ENCODE data around the gene MTLN. TPM values are rescaled to one million over a fixed set of nuclear protein-coding genes. Genes with fewer than 3 reads are reported as not detected.
"Not testable (repeated sequence)": the region's sequence is repeated elsewhere in the genome, so short reads cannot be mapped to it uniquely, and the experiment has no call there.

Gene MTLN
- total RNA-seq, 2 experiments from 2014 or later = 75.9 to 78.8 TPM

- DNase-seq = no peak
- ChIA-PET CTCF (interaction anchor here (1.1 kb wide), 1 partner anchor 12 kb away, joined by 3 read pairs; the partner anchor contains the start of gene NPHP1), POLR2A (no interaction called here)
- H3K4me3 Mint-ChIP-seq = no peak overlapping the region
- no peak overlapping the region for H3K27ac Mint-ChIP-seq
- intact Hi-C loops (cut with micrococcal nuclease) = no loop called here
- peaks cover 47% of the 10 kb centered on the region for H3K27me3 Mint-ChIP-seq
- H3K9me3 Mint-ChIP-seq = peaks cover 8% of the 10 kb centered on the region
- no peaks in the 10 kb centered on the region for H3K4me1 Mint-ChIP-seq (ENCODE audit: low read depth)
- peaks cover 2% of the 10 kb centered on the region for H3K36me3 Mint-ChIP-seq
Measured at GRCh38 chr2:110216803-110217202, 4.5 kb upstream of the MTLN start.

DNA sequence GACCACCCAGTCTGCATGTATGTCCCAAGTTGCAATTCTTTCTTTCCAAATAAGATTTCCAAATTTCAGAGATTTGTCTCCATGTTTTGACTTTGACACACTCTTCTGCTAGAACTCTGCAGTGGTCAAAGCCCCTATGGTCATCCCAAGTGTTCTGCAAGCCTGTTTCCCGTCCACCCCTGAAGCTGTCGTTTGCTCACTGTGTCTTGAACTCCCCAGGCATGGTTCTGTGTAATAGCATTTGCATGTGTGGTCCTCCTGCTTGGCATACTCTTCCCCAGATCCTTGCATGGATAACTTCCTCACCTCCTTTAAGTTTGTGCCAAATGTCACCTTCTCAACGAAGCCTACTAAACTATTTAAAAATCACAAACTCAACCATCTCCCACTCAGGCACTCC lies 3.9 kb upstream of the MTLN start:
- POLR2A ChIA-PET = interaction anchor here (1.5 kb wide), 1 partner anchor 12 kb away, joined by 3 read pairs; the partner anchor contains the start of gene NPHP1
- CTCF ChIA-PET = no interaction called here
- Mint-ChIP-seq H3K27me3 (peaks cover 45% of the 10 kb centered on the region), H3K4me3 (no peak overlapping the region), H3K36me3 (peaks cover 6% of the 10 kb centered on the region), H3K27ac (no peak overlapping the region), H3K9me3 (peaks cover 8% of the 10 kb centered on the region), H3K4me1 (ENCODE audit: low read depth) (peaks cover 4% of the 10 kb centered on the region)
- DNase-seq = no peak
- intact Hi-C loops (cut with micrococcal nuclease) = no loop called here

GRCh38 chr2:110215566-110216158 lies 3.3 kb upstream of the MTLN start:
- peaks cover 8% of the 10 kb centered on the region for H3K9me3 Mint-ChIP-seq
- H3K36me3 Mint-ChIP-seq = peaks cover 6% of the 10 kb centered on the region
- peaks cover 7% of the 10 kb centered on the region for H3K4me1 Mint-ChIP-seq (ENCODE audit: low read depth)
- H3K4me3 Mint-ChIP-seq = no peak overlapping the region
- peaks cover 45% of the 10 kb centered on the region for H3K27me3 Mint-ChIP-seq
- no peak overlapping the region for H3K27ac Mint-ChIP-seq
- CTCF ChIA-PET = no interaction called here
- intact Hi-C loops (cut with micrococcal nuclease) = no loop called here
- DNase-seq = no peak
- POLR2A ChIA-PET = interaction anchor here (1.5 kb wide), 1 partner anchor 11 kb away, joined by 3 read pairs; the partner anchor contains the start of gene NPHP1

GRCh38 chr2:110215091-110215490 lies 2.7 kb upstream of the MTLN start:
- ChIA-PET POLR2A (interaction anchor here (1.5 kb wide), 1 partner anchor 11 kb away, joined by 3 read pairs; the partner anchor contains the start of gene NPHP1), CTCF (no interaction called here)
- intact Hi-C loops (cut with micrococcal nuclease) = no loop called here
- no peak for DNase-seq
- Mint-ChIP-seq H3K4me1 (ENCODE audit: low read depth) (peaks cover 10% of the 10 kb centered on the region), H3K4me3 (no peak overlapping the region), H3K27me3 (peaks cover 44% of the 10 kb centered on the region), H3K36me3 (peaks cover 9% of the 10 kb centered on the region), H3K27ac (no peak overlapping the region), H3K9me3 (peaks cover 8% of the 10 kb centered on the region)

GRCh38 chr2:110213522-110213921 lies 1.2 kb upstream of the MTLN start:
- peaks cover 21% of the 10 kb centered on the region for H3K36me3 Mint-ChIP-seq
- H3K27ac Mint-ChIP-seq; H3K9me3 Mint-ChIP-seq; intact Hi-C loops (cut with micrococcal nuclease); DNase-seq; CTCF ChIA-PET; POLR2A ChIA-PET; H3K4me3 Mint-ChIP-seq: not testable (repeated sequence)
- peaks cover 19% of the 10 kb centered on the region for H3K4me1 Mint-ChIP-seq (ENCODE audit: low read depth)
- H3K27me3 Mint-ChIP-seq = peaks cover 29% of the 10 kb centered on the region

DNA sequence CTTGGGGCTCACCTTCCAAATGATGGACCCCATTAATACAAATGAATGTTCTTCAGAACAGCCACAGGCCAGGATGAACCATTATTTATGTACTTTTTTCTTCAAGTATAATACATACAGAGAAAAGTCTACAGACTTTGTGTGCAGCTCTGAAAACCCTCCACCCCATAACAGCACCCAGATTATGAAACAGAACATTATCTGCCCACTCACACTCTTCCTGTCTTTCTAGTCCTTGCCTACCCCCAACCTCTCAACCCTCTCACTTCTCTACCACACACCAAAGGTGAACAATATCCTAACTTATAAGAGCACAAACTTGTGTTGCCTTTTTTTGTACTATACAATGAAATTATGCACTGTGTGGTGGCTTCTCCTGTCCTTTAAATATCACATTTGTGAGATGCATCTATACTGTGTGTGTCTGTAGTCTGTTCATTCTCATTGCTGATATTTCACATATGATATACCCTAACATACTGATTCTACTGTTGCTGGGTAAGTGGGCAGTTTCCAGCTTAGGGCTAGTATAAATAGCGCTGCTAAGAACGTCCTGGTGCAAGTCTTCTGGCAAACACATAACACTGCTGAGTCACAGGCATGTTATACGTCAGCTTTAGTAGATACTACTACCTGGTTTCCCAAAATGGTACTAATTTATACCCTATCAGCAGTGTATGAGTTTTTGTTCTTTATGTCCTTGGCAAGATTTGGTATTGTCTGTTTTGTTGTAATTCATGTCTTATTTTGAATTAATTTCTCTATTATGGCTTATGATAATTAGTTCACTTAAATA lies 6.5 kb downstream of the MTLN start:
- ChIA-PET POLR2A (no interaction called here), CTCF (no interaction called here)
- Mint-ChIP-seq H3K4me3 (peak overlapping the region; percentile 80), H3K9me3 (no peaks in the 10 kb centered on the region), H3K27ac (peak overlapping the region; percentile 10), H3K4me1 (ENCODE audit: low read depth) (peaks cover 33% of the 10 kb centered on the region), H3K36me3 (peaks cover 19% of the 10 kb centered on the region), H3K27me3 (no peaks in the 10 kb centered on the region)
- DNase-seq = no peak
- intact Hi-C loops (cut with micrococcal nuclease) = no loop called here

- ChIA-PET POLR2A (interaction anchor here (0.8 kb wide), 1 partner anchor 11 kb away, joined by 3 read pairs; no protein-coding TSS in a partner anchor), CTCF (interaction anchor here (1.3 kb wide), 1 partner anchor 12 kb away, joined by 3 read pairs; no protein-coding TSS in a partner anchor)
- Mint-ChIP-seq H3K4me3 (peak within 1 kb of the TSS; percentile 80), H3K27ac (peak within 1 kb of the TSS; percentile 30), H3K4me1 (ENCODE audit: low read depth) (peaks cover 26% of the 10 kb centered on the region), H3K27me3 (no peaks in the 10 kb centered on the region), H3K36me3 (peaks cover 13% of the 10 kb centered on the region), H3K9me3 (no peaks in the 10 kb centered on the region)
- DNase-seq = peak; percentile 90
- intact Hi-C loops (cut with micrococcal nuclease) = no loop called here
Measured at GRCh38 chr2:110204408-110205385, 7.7 kb downstream of the MTLN start, which contains the start of gene NPHP1. Gene NPHP1 (minus strand): TSS chr2:110205013. CDS start chr2:110204968, 45 bp downstream.

DNA sequence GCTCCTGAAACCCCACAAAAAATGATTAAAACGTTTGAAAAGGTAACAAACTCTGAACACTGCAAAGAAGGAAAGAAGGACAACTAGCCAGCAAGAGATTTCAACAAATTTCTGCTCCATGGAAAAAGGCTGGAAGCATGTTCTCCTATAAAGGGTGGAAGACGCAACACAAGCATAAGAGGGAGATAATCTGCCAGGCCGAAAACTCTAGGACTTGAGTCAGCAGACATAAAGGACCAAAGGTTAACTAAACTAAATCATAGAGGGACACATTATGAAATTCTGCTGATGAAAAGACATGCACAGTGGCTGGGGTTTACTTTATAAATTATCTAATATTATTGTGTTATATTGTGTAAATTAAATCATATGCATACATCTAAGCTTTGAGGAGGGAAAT lies 14.3 kb downstream of the MTLN start:
- H3K4me1 Mint-ChIP-seq (ENCODE audit: low read depth) = no peaks in the 10 kb centered on the region
- H3K27ac Mint-ChIP-seq = no peak overlapping the region
- no peak overlapping the region for H3K4me3 Mint-ChIP-seq
- no peak for DNase-seq
- intact Hi-C loops (cut with micrococcal nuclease) = no loop called here
- no peaks in the 10 kb centered on the region for H3K36me3 Mint-ChIP-seq
- peaks cover 4% of the 10 kb centered on the region for H3K27me3 Mint-ChIP-seq
- H3K9me3 Mint-ChIP-seq = no peaks in the 10 kb centered on the region
- ChIA-PET CTCF (no interaction called here), POLR2A (no interaction called here)

DNA sequence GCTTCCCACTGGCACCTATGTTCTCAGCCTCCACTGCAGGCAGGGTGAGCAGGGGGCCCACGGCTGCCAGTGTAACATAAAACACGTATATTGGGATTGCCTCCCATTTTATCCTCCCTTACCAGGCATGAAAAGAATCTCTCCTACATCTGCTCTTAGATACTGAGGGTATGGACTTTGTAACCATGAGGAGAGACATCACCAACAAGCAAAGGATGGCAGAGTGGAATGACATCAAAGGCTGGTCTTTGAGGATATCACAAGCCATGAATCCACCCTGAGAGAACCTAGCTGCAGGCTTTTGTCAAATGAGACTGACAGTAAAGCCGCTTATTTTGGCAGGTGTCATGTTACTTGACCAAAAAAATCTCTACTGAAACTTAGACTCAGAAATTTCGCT lies 14.9 kb downstream of the MTLN start:
- intact Hi-C loops (cut with micrococcal nuclease) = no loop called here
- POLR2A ChIA-PET = no interaction called here
- Mint-ChIP-seq H3K36me3 (no peaks in the 10 kb centered on the region), H3K4me3 (no peak overlapping the region), H3K27me3 (peaks cover 4% of the 10 kb centered on the region), H3K4me1 (ENCODE audit: low read depth) (no peaks in the 10 kb centered on the region), H3K9me3 (no peaks in the 10 kb centered on the region), H3K27ac (no peak overlapping the region)
- CTCF ChIA-PET = no interaction called here
- DNase-seq = no peak

DNA sequence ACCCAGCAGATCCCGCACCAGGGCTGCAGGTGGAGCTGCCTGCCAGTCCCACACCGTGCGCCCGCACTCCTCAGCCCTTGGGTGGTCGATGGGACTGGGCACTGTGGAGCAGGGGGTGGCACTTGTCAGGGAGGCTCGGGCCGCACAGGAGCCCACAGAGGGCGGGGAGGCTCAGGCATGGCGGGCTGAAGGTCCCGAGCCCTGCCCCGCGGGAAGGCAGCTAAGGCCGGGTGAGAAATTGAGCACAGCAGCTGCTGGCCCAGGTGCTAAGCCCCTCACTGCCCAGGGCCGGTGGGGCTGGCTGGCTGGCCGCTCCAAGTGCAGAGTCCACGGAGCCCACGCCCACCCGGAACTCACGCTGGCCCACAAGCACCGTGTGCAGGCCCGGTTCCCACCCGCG lies 22.2 kb downstream of the MTLN start:
- intact Hi-C loops (cut with micrococcal nuclease); POLR2A ChIA-PET; DNase-seq; H3K36me3 Mint-ChIP-seq; H3K27me3 Mint-ChIP-seq; H3K4me3 Mint-ChIP-seq; H3K27ac Mint-ChIP-seq; H3K4me1 Mint-ChIP-seq (ENCODE audit: low read depth); H3K9me3 Mint-ChIP-seq; CTCF ChIA-PET: not testable (repeated sequence)

DNA sequence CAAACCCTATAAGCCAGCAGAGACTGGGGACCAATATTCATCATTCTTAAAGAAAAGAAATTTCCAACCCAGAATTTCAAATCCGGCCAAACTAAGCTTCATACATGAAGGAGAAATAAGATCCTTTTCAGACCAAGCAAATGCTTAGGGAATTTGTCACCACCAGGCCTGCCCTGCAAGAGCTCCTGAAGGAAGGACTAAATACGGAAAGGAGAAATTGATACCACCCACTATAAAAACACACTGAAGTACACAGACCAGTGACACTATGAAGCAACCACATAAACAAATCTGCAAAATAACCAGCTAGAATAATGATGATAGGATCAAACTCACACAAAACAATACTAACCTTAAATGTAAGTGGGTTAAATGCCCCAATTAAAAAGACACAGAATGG lies 29.9 kb downstream of the MTLN start:
- ChIA-PET CTCF (no interaction called here), POLR2A (no interaction called here)
- Mint-ChIP-seq H3K9me3 (peaks cover 27% of the 10 kb centered on the region), H3K36me3 (peaks cover 4% of the 10 kb centered on the region), H3K27ac (no peak overlapping the region), H3K27me3 (peaks cover 22% of the 10 kb centered on the region), H3K4me3 (no peak overlapping the region), H3K4me1 (ENCODE audit: low read depth) (no peaks in the 10 kb centered on the region)
- intact Hi-C loops (cut with micrococcal nuclease) = no loop called here
- DNase-seq = no peak

GRCh38 chr2:110180036-110180435 lies 32.3 kb downstream of the MTLN start:
- intact Hi-C loops (cut with micrococcal nuclease) = no loop called here
- Mint-ChIP-seq H3K27ac (no peak overlapping the region), H3K4me1 (ENCODE audit: low read depth) (no peaks in the 10 kb centered on the region), H3K27me3 (peaks cover 24% of the 10 kb centered on the region), H3K4me3 (no peak overlapping the region), H3K9me3 (peaks cover 22% of the 10 kb centered on the region), H3K36me3 (peaks cover 4% of the 10 kb centered on the region)
- DNase-seq = no peak
- CTCF ChIA-PET = no interaction called here
- POLR2A ChIA-PET = no interaction called here

Data from activated CD4-positive, alpha-beta memory T cell treated with anti-CD3 and anti-CD28 coated beads for 36 hours (primary cell).